Liver (tissue), 9 donors: ENCODE measurements around the gene GMFB. TPM values are rescaled to one million over a fixed set of nuclear protein-coding genes. Genes with fewer than 3 reads are reported as not detected.

Experiments
- DNase-seq: peaks from one replicate; pipeline ENCODE4 v3.0.0-alpha.2; 2017; ENCODE audit warnings: low spot score
- H3K27ac ChIP-seq, 2 donors: one replicate each; pipeline ENCODE4 v1.7.0; 2013; ENCODE audit warnings: inconsistent platforms in 2 of 2, low read length in 2 of 2, control low read depth in 1 of 2, low read depth in 1 of 2, mild to moderate bottlenecking in 1 of 2
- H3K27me3 ChIP-seq, 4 donors: one replicate each; pipeline versions ENCODE4 v1.6.1 to v1.7.0; 2013; ENCODE audit warnings: low read length in 3 of 4, inconsistent platforms in 1 of 4, mild to moderate bottlenecking in 1 of 4, moderate library complexity in 1 of 4; ENCODE audit not compliant: control insufficient read depth in 4 of 4, insufficient read depth in 4 of 4
- H3K36me3 ChIP-seq, 4 donors: one replicate each; pipeline versions ENCODE4 v1.6.1 to v1.7.0; 2013; ENCODE audit warnings: low read length in 3 of 4, mild to moderate bottlenecking in 3 of 4, low read depth in 1 of 4, moderate library complexity in 1 of 4; ENCODE audit not compliant: control insufficient read depth in 4 of 4, insufficient read depth in 3 of 4
- H3K4me1 ChIP-seq, 4 donors: one replicate each; pipeline versions ENCODE4 v1.6.1 to v1.7.0; 2013; ENCODE audit warnings: low read length in 3 of 4, mild to moderate bottlenecking in 3 of 4, moderate library complexity in 1 of 4; ENCODE audit not compliant: control insufficient read depth in 4 of 4, insufficient read depth in 4 of 4
- H3K4me3 ChIP-seq, 3 donors: one replicate each; pipeline versions ENCODE4 v1.6.1 to v1.7.0; 2013; ENCODE audit warnings: low read length in 3 of 3, control low read depth in 1 of 3, low read depth in 1 of 3, mild to moderate bottlenecking in 1 of 3
- H3K9ac ChIP-seq, 2 donors: one replicate each; pipeline ENCODE4 v1.7.0; 2013; ENCODE audit warnings: low read length in 2 of 2, mild to moderate bottlenecking in 2 of 2, moderate library complexity in 2 of 2, control low read depth in 1 of 2, low read depth in 1 of 2
- H3K9me3 ChIP-seq, 4 donors: one replicate each; pipeline versions ENCODE4 v1.6.1 to v1.7.0; 2013; ENCODE audit warnings: low read length in 3 of 4; ENCODE audit not compliant: control insufficient read depth in 4 of 4
- EGR1 ChIP-seq, 2 donors: IDR thresholded peaks; 2 replicates each; pipeline ENCODE4 v1.6.1; 2016 to 2018; ENCODE audit warnings: antibody characterized with exemption in 2 of 2, low read depth in 2 of 2
- FOXA1 ChIP-seq: IDR thresholded peaks from 2 replicates; pipeline ENCODE4 v1.6.1; 2016; ENCODE audit warnings: antibody characterized with exemption
- FOXA2 ChIP-seq: IDR thresholded peaks from 2 replicates; pipeline ENCODE4 v1.6.1; 2016; ENCODE audit warnings: antibody characterized with exemption
- GABPA ChIP-seq, 2 donors: IDR thresholded peaks in 1 of 2; conservative IDR thresholded peaks in 1 of 2; 2 replicates each; pipeline ENCODE4 v1.6.1; 2016; ENCODE audit warnings: antibody characterized with exemption in 2 of 2, mild to moderate bottlenecking in 1 of 2, moderate library complexity in 1 of 2
- HNF4A ChIP-seq, 2 donors: conservative IDR thresholded peaks; 2 replicates each; pipeline ENCODE4 v1.6.1; 2016; ENCODE audit warnings: antibody characterized with exemption in 2 of 2, mild to moderate bottlenecking in 2 of 2
- NR2F2 ChIP-seq: IDR thresholded peaks from 2 replicates; pipeline ENCODE4 v1.6.1; 2016; ENCODE audit warnings: antibody characterized with exemption
- RAD21 ChIP-seq, 2 donors: IDR thresholded peaks; 2 replicates each; pipeline ENCODE4 v1.6.1; 2016; ENCODE audit warnings: antibody characterized with exemption in 2 of 2, mild to moderate bottlenecking in 2 of 2
- RXRA ChIP-seq, 2 donors: IDR thresholded peaks; 2 replicates each; pipeline ENCODE4 v1.6.1; 2017 to 2018; ENCODE audit warnings: antibody characterized with exemption in 2 of 2, mild to moderate bottlenecking in 1 of 2
- SP1 ChIP-seq: IDR thresholded peaks from 2 replicates; pipeline ENCODE4 v1.6.1; 2018; ENCODE audit warnings: antibody characterized with exemption, mild to moderate bottlenecking
- TAF1 ChIP-seq: conservative IDR thresholded peaks from 2 replicates; pipeline ENCODE4 v1.6.1; 2016; ENCODE audit warnings: antibody characterized with exemption, mild to moderate bottlenecking
- YY1 ChIP-seq: IDR thresholded peaks from 2 replicates; pipeline ENCODE4 v1.6.1; 2016; ENCODE audit warnings: antibody characterized with exemption, mild to moderate bottlenecking
- WGBS: extraction: QIAGEN DNeasy Blood & Tissue Kit; methylation state at CpG from one replicate; pipeline ENCODE4 v1.1.7; 2013; 5-methylcytosine and 5-hydroxymethylcytosine counted together
- polyA plus RNA-seq, 2 donors: library from polyadenylated mRNA; stranded (reverse) in 1 of 2; unstranded in 1 of 2; fragments of 200-250 nt in 1 of 2; fragments of >200 nt in 1 of 2; fragmentation: Nextera tagmentation in 1 of 2; extraction: Ambion mirVana in 1 of 2; gene quantifications; one replicate each; pipeline versions ENCODE4 v1.2.1 to v1.2.3, GENCODE V29; 2013 to 2015
- total RNA-seq, 2 donors: library from RNA; depleted of rRNA; stranded (reverse); fragments of >200 nt; gene quantifications; one replicate each; pipeline ENCODE4 v1.2.3, GENCODE V29; 2014
- TF ChIP-seq, protein P1 (sequence below): fragments of 150-350 bp; IDR thresholded peaks from 2 replicates; pipeline ENCODE4 v1.5.1; 2017; ENCODE audit warnings: improper control_type of control experiment, low read depth, low read length; ENCODE audit not compliant: missing input control
- TF ChIP-seq, protein P2 (sequence below): IDR thresholded peaks from 2 replicates; pipeline ENCODE4 v1.6.1; 2016; ENCODE audit warnings: antibody characterized with exemption
- TF ChIP-seq, protein P3 (sequence below): IDR thresholded peaks from 2 replicates; pipeline ENCODE4 v1.6.1; 2016; ENCODE audit warnings: antibody characterized with exemption
- TF ChIP-seq, protein P4 (sequence below): IDR thresholded peaks from 2 replicates; pipeline ENCODE4 v1.6.1; 2016; ENCODE audit warnings: antibody characterized with exemption, mild to moderate bottlenecking
- donor health status: healthy.
- donor health status: healthy.
- donor health status: healthy.
- donor health status: healthy.
- donor health status: healthy.

GMFB gene
- total and polyA plus RNA-seq, 4 donors: 13.3 to 26.3 (median 20.6) TPM

DNA sequence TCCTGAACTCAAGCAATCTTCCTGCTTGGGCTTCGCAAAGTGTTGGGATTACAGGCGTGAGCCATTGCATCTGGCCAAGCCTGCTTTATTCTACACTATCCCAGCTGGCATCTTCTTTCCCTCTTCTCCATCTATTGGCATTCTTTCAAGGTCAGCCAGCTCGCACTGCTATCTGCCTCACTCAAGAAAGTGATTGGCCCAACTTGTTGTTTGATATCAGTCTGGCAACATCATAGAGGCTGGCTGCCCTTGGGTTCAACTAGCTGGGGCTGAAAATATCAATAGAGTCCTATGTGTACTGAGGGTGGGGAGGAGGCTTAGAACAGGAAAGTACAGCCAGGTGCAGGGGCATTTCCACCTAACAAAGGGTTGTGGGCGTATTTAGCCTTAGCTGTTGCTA, 17.1 kb downstream of the GMFB start:
- Histone ChIP-seq H3K27ac (no peak overlapping the region), H3K4me1 (peaks cover 0 to 5% (median 0%) of the 10 kb centered on the region in 4 donors), H3K36me3 (no peaks in the 10 kb centered on the region), H3K9ac (no peak overlapping the region), H3K9me3 (peaks cover 0 to 11% (median 3%) of the 10 kb centered on the region in 4 donors), H3K4me3 (no peak overlapping the region), H3K27me3 (no peaks in the 10 kb centered on the region)
- TF ChIP-seq, protein P1, sequence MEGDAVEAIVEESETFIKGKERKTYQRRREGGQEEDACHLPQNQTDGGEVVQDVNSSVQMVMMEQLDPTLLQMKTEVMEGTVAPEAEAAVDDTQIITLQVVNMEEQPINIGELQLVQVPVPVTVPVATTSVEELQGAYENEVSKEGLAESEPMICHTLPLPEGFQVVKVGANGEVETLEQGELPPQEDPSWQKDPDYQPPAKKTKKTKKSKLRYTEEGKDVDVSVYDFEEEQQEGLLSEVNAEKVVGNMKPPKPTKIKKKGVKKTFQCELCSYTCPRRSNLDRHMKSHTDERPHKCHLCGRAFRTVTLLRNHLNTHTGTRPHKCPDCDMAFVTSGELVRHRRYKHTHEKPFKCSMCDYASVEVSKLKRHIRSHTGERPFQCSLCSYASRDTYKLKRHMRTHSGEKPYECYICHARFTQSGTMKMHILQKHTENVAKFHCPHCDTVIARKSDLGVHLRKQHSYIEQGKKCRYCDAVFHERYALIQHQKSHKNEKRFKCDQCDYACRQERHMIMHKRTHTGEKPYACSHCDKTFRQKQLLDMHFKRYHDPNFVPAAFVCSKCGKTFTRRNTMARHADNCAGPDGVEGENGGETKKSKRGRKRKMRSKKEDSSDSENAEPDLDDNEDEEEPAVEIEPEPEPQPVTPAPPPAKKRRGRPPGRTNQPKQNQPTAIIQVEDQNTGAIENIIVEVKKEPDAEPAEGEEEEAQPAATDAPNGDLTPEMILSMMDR: no peak
- TF ChIP-seq HNF4A (conservative IDR thresholded peaks at IDR 0.05): peak in 1 of 2 donors; percentile 36
- TF ChIP-seq FOXA2: peak; percentile 4
- TF ChIP-seq FOXA1: no peak
- no peak for TF ChIP-seq YY1
- TF ChIP-seq, protein P2, sequence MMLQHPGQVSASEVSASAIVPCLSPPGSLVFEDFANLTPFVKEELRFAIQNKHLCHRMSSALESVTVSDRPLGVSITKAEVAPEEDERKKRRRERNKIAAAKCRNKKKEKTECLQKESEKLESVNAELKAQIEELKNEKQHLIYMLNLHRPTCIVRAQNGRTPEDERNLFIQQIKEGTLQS: no peak
- WGBS: 65% methylated on average over 4 of the region's 4 CpGs
- DNase-seq: no peak

DNA sequence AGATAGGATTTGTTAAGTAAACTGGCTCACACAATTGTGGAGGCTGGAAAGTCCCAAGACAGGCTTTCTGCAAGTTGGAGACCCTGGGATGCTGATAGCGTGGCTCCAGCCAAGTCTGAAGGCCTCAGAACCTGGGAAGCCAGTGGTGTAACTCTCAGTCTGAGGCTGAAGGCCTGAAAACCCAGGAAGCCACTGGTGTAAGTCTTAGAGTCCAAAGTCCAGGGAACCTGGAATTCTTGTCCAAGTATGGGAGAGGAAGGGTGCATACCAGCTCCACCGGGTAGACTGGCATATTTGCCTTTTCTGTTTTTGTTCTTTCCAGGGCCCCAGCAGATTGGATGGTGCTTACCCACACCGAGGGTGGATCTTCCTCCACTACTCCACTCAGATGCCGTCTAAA, 18.1 kb downstream of the GMFB start:
- Histone ChIP-seq H3K4me3 (no peak overlapping the region), H3K9ac (no peak overlapping the region), H3K9me3 (peaks cover 0 to 12% (median 3%) of the 10 kb centered on the region in 4 donors), H3K4me1 (peaks cover 0 to 5% (median 0%) of the 10 kb centered on the region in 4 donors), H3K27ac (no peak overlapping the region), H3K36me3 (no peaks in the 10 kb centered on the region), H3K27me3 (no peaks in the 10 kb centered on the region)
- 92% methylated on average over 4 of the region's 4 CpGs for WGBS
- no peak for DNase-seq
- TF ChIP-seq RXRA (IDR thresholded peaks at IDR 0.05) (no peak), TAF1 (no peak), SP1 (no peak), RAD21 (IDR thresholded peaks at IDR 0.05) (no peak), YY1 (no peak), FOXA2 (no peak), NR2F2 (no peak), GABPA (IDR thresholded peaks at IDR 0.05 in 1 of 2, conservative IDR thresholded peaks at IDR 0.05 in 1 of 2) (no peak), EGR1 (IDR thresholded peaks at IDR 0.05; ENCODE audit: low read depth in 2 of 2) (no peak)
- TF ChIP-seq, protein P3, sequence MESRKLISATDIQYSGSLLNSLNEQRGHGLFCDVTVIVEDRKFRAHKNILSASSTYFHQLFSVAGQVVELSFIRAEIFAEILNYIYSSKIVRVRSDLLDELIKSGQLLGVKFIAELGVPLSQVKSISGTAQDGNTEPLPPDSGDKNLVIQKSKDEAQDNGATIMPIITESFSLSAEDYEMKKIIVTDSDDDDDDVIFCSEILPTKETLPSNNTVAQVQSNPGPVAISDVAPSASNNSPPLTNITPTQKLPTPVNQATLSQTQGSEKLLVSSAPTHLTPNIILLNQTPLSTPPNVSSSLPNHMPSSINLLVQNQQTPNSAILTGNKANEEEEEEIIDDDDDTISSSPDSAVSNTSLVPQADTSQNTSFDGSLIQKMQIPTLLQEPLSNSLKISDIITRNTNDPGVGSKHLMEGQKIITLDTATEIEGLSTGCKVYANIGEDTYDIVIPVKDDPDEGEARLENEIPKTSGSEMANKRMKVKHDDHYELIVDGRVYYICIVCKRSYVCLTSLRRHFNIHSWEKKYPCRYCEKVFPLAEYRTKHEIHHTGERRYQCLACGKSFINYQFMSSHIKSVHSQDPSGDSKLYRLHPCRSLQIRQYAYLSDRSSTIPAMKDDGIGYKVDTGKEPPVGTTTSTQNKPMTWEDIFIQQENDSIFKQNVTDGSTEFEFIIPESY: no peak
- TF ChIP-seq, protein P4, sequence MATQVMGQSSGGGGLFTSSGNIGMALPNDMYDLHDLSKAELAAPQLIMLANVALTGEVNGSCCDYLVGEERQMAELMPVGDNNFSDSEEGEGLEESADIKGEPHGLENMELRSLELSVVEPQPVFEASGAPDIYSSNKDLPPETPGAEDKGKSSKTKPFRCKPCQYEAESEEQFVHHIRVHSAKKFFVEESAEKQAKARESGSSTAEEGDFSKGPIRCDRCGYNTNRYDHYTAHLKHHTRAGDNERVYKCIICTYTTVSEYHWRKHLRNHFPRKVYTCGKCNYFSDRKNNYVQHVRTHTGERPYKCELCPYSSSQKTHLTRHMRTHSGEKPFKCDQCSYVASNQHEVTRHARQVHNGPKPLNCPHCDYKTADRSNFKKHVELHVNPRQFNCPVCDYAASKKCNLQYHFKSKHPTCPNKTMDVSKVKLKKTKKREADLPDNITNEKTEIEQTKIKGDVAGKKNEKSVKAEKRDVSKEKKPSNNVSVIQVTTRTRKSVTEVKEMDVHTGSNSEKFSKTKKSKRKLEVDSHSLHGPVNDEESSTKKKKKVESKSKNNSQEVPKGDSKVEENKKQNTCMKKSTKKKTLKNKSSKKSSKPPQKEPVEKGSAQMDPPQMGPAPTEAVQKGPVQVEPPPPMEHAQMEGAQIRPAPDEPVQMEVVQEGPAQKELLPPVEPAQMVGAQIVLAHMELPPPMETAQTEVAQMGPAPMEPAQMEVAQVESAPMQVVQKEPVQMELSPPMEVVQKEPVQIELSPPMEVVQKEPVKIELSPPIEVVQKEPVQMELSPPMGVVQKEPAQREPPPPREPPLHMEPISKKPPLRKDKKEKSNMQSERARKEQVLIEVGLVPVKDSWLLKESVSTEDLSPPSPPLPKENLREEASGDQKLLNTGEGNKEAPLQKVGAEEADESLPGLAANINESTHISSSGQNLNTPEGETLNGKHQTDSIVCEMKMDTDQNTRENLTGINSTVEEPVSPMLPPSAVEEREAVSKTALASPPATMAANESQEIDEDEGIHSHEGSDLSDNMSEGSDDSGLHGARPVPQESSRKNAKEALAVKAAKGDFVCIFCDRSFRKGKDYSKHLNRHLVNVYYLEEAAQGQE: no peak
- TF ChIP-seq, protein P1: no peak
